Measurements from ENCODE around the gene APBA1.

Gene APBA1

DNA sequence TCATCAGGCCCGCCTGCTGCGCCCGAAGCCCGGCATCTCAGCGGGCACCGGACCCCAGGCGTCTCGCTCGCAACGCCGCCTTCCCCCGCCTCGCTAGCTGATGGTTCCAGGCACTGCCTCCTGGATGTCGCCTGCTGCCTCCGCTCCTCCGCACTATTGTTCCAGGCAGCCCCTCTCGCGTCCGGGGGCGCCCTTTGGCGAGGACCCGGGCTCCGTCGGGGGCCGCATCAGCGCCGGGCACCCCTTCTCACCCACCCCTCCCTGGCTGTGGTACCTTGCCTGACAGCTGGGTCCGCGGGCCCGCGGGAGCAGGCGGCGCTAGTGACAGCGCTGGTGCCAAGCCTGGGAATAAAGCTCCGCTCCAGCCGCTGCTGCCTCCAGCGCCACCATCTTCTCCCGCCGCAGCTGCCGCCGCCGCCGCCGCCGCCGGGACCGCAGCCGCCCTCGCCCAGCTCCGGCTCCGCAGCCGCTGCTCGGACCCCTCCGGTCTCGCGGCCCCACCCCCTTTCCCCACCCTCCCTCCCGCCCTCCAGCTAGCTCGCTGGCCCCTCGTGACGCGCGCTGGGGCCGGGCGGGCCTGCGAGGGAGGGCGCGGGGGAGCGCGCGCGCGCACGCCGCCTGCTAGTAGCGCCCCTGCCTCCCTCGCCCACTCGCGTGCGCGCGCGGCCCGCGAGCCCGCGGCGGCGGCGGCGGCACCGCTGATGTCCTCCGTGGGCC is at the start of gene APBA1:
Gene APBA1 (minus strand): TSS at position 493 of the 717 bp plus-strand sequence.
- DNase-seq (ENCODE audit: low read depth, low spot score), result peak; percentile 83

DNA sequence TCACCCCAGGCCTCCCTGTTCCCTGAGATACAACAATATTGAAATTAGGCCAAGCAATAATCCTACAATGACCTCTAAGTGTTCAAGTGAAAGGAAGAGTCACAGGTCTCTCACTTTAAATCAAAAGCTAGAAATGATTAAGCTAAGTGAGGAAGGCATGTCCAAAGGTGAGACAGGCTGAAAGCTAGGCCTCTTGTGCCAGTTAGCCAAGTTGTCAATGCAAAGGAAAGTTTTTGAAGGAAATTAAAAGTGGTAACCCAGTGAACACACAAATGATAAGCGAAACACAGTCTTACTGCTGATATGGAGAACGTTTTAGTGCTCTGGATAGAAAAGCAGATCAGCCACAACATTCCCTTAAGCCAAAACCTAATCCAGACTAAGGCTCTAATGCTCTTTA is 47.8 kb upstream of the APBA1 start:
- DNase-seq (ENCODE audit: low read depth, low spot score), result no peak

GRCh38 chr9:69719367-69719766 is 47.2 kb upstream of the APBA1 start:
- DNase-seq (ENCODE audit: low read depth, low spot score), result peak; percentile 3

DNA sequence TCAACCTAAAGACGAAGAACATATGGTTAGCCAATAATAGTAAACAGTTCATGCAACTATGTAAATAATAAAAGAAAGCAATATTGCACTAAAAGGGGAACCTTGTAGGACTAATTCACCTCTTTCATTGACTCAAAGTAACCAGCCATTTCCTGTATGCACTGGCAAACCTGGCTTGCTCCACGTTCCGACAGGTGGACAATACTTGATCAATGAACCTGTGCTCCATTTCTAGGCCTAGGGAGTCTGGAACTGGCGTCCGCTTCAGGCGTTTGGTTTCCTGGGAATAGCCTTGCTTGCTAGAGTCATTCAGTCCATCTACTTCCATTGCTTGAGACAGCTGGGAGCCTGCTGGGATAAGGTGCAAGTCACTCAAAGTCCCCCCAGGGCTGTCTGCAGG is 46.0 kb upstream of the APBA1 start:
- DNase-seq (ENCODE audit: low read depth, low spot score), result no peak

DNA sequence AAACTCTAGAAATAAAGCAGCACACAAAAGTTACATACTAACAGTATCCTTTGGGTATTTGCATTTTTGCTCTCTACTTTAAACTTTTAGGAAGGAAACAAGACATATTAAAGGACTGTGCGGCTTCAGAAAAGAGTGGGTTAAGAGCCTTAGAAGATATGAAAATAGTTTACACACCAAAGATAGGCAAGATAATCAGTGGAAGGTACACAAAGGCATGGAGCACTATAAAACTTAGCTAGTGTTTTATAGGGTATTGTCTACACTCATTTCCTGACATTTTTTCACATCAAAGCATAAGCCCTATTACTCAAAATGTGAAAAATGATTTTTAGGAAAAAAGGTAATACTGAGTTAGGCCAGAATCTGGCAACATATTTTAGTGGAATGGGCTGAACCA is 43.7 kb upstream of the APBA1 start:
- DNase-seq (ENCODE audit: low read depth, low spot score), result no peak

- DNase-seq (ENCODE audit: low read depth, low spot score), result no peak
Measured at GRCh38 chr9:69715096-69715495, 42.9 kb upstream of the APBA1 start.

- no peak for DNase-seq (ENCODE audit: low read depth, low spot score)
Measured at GRCh38 chr9:69697475-69697874, 25.3 kb upstream of the APBA1 start.

DNA sequence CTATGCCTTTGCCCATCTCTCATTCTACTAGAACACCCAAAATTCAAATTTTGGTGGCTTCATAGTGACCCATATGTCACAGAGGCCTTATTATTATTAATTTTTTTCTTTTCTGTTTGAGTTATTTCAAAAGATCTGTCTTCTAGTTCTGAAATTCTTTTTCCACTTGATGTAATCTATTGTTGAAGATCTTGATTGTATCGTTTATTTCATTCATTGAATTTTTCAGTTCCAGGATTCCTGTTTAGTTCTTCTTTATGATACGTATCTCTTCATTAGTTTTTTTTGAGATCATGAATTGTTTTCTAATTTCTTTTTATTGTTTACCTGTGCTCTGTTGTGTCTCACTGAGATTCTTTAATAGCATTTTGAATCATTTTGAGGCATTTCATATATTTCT is 24.6 kb upstream of the APBA1 start:
- DNase-seq (ENCODE audit: low read depth, low spot score), result no peak

DNA sequence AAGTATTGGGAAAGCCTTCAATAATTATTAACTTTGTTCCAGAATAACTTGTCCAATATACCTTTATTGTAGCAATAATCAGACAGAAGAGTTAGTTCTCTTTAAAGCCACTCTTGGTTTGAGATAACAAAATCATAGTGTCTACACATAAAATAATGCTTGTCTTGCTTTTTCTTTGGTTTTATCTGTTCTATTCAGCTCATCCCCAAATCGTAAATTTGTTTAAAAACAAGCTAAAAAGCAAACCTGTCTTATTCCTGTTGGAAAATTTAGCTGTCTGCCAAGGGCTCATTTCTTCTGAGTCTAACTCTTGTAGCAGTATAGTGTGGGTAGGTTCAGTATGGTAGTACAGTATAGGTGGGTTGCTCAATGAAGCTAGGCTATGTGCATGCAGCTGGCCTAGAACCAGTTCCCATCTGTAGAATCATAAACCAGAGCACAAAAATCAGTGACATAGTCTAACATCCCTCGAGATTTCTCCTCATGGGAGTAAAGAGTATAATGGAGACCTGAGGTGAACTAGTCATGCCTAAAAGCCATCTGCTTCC is 17.9 kb upstream of the APBA1 start:
- no peak for DNase-seq (ENCODE audit: low read depth, low spot score)

GRCh38 chr9:69683927-69684326 is 11.8 kb upstream of the APBA1 start:
- DNase-seq (ENCODE audit: low read depth, low spot score), result no peak

- DNase-seq (ENCODE audit: low read depth, low spot score), result no peak
Measured at GRCh38 chr9:69678843-69679538, 6.8 kb upstream of the APBA1 start.

DNA sequence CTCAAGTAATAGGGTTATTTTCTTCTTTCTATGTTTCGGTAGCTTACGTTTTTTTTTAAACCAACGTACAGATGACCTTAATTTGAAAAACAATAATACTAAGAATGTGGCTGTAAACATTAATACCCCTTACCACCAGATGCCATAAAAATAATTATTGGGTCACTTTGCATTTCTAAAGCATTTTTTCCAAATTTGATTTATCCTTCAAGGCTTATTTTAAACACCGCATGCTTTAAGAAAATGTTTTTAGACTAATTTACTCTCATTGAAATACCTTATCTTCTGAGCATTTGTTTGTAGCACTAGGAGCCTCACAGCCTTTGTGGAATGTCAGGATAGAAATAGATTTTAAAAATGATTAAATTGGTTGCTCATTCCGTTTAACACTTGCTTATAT is 5.8 kb upstream of the APBA1 start:
- DNase-seq (ENCODE audit: low read depth, low spot score), result no peak

DNA sequence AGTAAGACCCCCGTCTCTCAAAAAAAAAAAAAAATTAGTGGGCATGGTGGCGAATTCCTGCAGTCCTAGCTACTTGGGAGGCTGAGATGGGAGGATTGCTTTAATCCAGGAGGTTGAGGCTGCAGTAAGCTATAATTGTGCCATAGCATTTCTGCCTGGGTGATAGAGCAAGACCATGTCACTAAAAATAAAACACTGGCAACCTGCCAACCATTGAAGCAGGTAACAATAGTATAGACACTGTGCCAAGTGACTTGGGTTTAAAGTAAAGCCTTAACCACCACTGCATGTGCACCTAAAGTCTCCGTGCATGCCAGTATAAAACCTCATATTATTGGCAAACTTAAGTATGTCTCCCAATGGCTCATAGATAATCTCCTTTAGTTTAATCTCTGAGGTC is 3.4 kb upstream of the APBA1 start:
- DNase-seq (ENCODE audit: low read depth, low spot score), result no peak

- DNase-seq (ENCODE audit: low read depth, low spot score), result peak; percentile 31
Measured at GRCh38 chr9:69674716-69675438, 2.7 kb upstream of the APBA1 start.

- DNase-seq (ENCODE audit: low read depth, low spot score), result no peak
Measured at GRCh38 chr9:69674112-69674685, 2.0 kb upstream of the APBA1 start.

- DNase-seq (ENCODE audit: low read depth, low spot score), result no peak
Measured at GRCh38 chr9:69673311-69673640, 1.1 kb upstream of the APBA1 start.

DNA sequence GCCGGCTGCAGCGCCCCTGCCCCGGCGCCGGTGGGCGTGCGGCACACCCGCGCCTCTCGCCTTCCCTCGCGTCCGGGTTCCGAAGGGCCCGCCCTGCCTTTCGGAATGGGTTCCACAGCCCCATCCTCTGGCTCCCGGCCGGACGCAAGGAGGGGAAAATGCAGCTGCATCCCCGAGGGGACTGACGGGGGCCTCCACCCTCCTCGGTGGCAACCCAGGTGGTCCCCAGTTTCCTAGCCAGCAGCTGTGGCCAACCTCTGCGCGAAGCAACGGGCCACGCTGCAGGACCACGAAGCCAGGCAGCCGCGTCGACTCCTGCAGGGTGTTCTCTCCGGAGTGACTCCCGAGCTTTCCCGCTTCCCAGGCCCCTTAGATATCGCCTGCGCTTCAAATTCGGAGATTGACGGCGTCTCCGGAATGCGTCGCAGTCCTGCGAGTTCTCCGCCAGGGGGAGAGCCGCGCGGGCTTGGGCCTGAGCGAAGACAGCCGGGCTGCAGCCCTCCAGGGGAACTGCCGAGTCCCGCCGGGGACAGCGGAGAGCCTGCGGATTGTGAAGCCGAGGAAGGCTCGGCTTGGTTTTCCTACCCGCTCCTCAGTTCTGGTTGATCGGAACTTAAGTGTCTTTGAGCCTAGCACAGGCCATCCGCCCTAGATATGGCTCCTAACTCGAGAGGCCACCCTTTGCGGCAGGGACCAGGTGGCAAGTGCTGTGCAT is 582 bp upstream of the APBA1 start:
- DNase-seq (ENCODE audit: low read depth, low spot score), result peak; percentile 96

- no peak for DNase-seq (ENCODE audit: low read depth, low spot score)
Measured at GRCh38 chr9:69671311-69671878, 776 bp downstream of the APBA1 start.

DNA sequence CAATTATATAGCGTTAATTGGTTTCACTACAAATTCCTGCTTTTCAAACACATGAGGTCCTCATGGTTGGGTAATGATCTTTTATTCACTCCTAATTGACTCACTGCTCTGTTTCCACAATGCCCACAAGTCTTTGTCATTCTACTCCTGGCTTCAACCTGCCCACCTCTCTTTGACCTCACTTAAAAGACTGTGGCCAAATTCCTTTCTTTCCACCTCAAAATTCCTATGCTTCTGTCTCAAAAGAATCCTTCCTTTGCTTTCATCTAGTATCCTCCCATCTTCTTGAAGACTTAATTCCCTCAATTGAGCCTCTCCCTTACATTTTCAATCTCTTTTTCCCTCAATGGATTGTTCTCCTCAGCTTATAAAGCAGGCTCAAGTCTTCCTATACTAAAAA is 4.9 kb downstream of the APBA1 start:
- peak; percentile 74 for DNase-seq (ENCODE audit: low read depth, low spot score)

DNA sequence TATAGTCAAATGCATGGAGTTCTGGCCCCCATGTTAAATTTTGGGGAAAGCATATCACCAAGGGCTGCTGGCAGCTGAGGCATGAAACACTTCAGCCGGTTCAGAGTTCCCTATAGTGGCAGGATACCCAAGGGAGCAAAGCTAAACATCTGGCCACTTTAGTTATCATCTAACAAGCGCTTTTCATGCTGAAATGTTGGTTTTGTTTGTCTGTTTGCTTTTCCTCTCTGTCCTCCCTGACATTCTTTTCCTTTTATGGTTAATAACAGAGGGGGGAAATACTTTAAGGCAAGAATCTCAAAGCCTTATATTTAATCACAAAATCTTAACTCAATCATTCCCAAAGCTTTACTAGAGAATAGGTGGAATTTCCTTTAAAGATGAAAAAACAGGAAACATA is 11.9 kb downstream of the APBA1 start:
- no peak for DNase-seq (ENCODE audit: low read depth, low spot score)

- DNase-seq (ENCODE audit: low read depth, low spot score), result no peak
Measured at GRCh38 chr9:69658987-69659675, 13.0 kb downstream of the APBA1 start.

All from astrocyte of the hippocampus (primary cell).